HG02884 (cell line): Measurements from ENCODE around the gene IL4I1.

ENCODE experiments used
- ATAC-seq: cut with Tn5 transposase; IDR thresholded peaks from one replicate; pipeline ENCODE4 v1.9.1; 2021; ENCODE audit warnings: mild to moderate bottlenecking, moderate library complexity; ENCODE audit not compliant: unreplicated experiment

The IL4I1 gene

GRCh38 chr19:49879243-49879963, 17.3 kb downstream of the IL4I1 start:
- ATAC-seq: no peak

- no peak for ATAC-seq
Observed at GRCh38 chr19:49878744-49879070, 18.0 kb downstream of the IL4I1 start.

GRCh38 chr19:49877879-49878743, 18.6 kb downstream of the IL4I1 start:
- peak; percentile 35 for ATAC-seq

DNA sequence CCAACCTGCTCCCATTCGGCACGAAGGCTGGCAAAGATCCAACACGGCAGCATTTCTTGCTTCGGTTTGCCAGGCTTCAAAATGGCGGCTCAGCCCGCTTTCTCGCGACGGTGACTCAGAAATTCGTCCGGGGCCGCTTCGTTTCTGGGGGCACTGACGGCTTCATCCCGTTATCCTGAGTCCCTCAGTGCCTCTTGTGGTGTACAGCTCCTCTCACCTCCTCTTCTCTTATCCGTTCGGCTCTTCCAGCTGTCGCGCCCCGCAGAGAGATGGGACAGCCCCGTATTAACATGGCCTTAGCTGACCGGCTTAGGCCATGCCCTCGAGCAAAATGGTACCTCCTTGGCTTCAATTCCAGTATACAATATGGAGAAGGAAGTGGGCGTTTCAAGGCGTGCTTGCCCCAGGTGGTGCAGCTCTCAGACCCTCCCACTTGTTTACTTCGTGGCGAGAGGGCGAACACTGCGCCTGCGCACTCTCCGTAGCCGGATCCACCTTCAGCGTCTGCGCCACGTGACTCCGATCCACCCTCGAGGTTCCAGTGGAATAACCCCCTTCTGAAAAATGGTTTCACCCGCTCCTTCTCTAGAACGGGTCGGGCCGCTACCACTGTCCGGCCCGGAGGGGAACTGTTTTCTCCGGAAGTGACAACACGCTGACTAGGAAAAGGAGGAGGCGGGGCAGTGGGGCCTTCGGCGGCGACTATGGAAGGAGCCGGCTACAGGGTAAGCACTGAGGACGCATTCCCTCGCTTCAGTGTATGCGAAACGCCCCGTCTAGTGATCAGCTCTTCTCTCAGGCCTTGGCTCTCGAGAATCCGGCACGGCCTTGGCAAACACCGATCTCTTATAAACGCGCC, 19.4 kb downstream of the IL4I1 start, which contains the start of the genes AKT1S1 and TBC1D17:
AKT1S1 (minus strand) TSS at position 336 of the 859 bp plus-strand sequence. CDS start 4,060 bp downstream, outside the sequence.
TBC1D17 (plus strand) TSS at position 683 of the 859 bp plus-strand sequence; CDS start at position 705, 22 bp downstream.
- peak; percentile 58 for ATAC-seq

GRCh38 chr19:49876422-49877019, 20.2 kb downstream of the IL4I1 start:
- ATAC-seq: peak; percentile 41

GRCh38 chr19:49875857-49876421, 20.7 kb downstream of the IL4I1 start:
- no peak for ATAC-seq

- ATAC-seq: no peak
Observed at GRCh38 chr19:49875177-49875576, 21.5 kb downstream of the IL4I1 start.

DNA sequence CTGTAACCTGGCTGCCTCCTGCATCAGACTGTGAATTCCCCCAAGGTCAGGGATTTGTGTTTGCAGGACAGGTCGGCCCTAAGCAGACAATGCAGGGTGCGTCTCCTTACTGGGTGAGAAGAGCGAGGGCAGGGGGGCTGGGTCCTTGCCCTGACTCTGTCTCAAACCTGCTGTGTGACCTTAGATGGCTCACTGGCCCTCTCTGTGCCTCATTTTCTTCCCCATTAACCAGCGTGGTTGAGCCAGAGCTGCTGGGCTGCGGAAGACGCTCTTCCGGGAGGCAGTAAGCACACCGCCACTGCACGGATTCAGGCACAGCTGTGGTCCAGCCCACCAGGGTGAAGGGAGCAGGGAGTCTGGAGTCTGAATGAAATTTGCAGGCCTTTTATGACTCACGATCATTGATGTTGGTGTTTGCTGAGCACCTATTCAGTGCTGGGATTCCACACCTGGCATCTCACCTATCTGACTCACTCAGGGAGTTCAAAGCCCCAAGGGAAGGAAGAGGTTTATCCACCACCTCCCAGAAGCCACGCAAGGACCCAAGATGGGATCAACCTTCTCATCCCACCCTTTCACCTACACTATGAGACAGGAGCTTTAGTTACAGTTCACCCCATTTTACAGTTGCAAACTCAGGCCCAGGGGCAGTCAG, 22.1 kb downstream of the IL4I1 start:
- ATAC-seq: no peak

- ATAC-seq: no peak
Observed at GRCh38 chr19:49873834-49874233, 22.9 kb downstream of the IL4I1 start.

GRCh38 chr19:49873129-49873521, 23.6 kb downstream of the IL4I1 start:
- no peak for ATAC-seq

- ATAC-seq: no peak
Observed at GRCh38 chr19:49872245-49873128, 24.2 kb downstream of the IL4I1 start.

DNA sequence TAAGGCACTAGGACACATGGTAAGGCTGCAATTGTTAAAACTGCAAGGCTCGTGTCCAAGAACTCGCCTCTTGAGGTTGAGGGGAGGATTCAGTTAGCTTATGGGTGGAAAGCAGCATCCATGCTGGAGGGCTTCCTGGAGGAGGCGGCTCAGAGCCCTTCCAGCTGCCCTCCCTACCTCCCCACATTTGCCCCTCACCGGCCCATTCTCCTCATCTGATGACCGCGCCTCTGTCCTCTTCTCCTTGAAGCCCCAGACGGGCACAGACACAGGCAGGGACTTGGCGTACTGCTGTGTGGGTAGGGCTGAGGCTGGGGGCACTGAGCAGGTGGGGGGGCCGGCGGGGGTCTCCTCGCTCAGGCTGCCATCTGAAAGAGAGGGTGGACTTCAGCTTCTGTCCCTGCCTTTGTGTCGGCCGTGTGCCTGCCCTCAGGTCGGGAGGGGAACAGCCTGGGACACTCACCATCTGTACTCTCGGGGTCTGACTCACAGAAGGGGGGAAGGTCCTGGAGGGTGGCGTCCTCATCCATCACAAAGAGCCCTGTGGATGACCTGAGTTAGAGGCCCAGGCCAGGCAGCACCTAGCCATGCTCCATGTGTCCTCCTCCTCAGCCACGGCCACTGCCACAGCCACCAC, 25.2 kb downstream of the IL4I1 start:
- ATAC-seq: no peak

GRCh38 chr19:49870309-49870901, 26.3 kb downstream of the IL4I1 start:
- no peak for ATAC-seq

GRCh38 chr19:49869484-49870308, 27.0 kb downstream of the IL4I1 start:
- ATAC-seq: peak; percentile 57

DNA sequence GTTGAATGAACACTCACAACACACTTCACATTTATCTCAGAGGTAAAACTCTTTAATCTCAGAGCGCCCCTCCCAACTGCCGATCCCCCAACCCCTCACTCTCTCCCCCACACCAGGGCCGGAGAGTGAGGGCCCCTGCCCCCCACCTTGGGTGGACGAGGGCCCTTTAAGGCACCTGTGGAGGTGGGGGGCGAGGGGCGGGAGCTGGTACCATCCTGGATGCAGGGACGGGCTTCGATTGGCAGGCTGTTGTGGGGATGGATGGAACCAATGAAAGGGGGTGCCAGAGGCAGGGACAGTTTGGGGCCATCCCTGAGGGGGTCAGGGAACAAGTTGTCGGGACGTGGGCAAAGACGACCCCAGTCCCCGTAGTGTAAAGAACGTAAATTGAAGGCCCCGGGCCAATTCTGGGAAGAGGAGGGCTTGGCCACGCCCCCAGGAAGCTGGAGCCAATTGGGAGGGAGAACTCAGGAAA, 27.6 kb downstream of the IL4I1 start:
- no peak for ATAC-seq

GRCh38 chr19:49866933-49867782, 29.5 kb downstream of the IL4I1 start, which contains the start of gene PNKP:
TSS of gene PNKP (minus strand) at chr19:49867576. CDS start at chr19:49867204, 372 bp downstream.
- ATAC-seq: peak; percentile 36
